GM12875 (cell line): ENCODE data around the gene HOXC4.
"Not testable (repeated sequence)": the region's sequence is repeated elsewhere in the genome, so short reads cannot be mapped to it uniquely, and the experiment has no call there.

Source experiments
- H3K4me3 ChIP-seq: one replicate; pipeline ENCODE4 v1.5.1; 2011; ENCODE audit warnings: low read depth, low read length, control low read depth
- TF ChIP-seq, protein P1 (sequence below): IDR thresholded peaks from 2 replicates; pipeline ENCODE4 v1.5.1; 2011; ENCODE audit warnings: low read depth, mild to moderate bottlenecking, control low read depth, inconsistent platforms, low read length, moderate library complexity, borderline replicate concordance; ENCODE audit not compliant: insufficient read depth

Gene HOXC4

DNA sequence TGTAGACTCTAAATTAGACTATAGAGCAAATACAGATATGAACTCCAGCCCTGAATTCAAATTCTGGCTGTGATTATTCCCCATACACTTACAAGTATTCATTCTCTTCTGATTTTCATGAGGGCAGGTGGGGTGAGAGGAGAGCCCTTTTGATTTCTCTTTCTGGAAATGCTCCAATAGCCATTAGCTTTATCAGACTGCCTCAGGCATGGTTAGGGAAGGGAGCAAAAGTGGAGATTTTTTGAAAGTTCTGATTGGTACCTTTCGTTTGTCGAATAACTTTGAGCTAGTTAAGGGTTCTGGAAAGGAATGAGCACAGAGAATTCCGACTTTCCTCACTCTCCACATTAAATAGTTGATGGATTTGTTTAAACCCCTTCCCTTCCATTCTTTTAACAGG is 13.0 kb upstream of the HOXC4 start:
- H3K4me3 ChIP-seq: no peak overlapping the region
- TF ChIP-seq, protein P1, sequence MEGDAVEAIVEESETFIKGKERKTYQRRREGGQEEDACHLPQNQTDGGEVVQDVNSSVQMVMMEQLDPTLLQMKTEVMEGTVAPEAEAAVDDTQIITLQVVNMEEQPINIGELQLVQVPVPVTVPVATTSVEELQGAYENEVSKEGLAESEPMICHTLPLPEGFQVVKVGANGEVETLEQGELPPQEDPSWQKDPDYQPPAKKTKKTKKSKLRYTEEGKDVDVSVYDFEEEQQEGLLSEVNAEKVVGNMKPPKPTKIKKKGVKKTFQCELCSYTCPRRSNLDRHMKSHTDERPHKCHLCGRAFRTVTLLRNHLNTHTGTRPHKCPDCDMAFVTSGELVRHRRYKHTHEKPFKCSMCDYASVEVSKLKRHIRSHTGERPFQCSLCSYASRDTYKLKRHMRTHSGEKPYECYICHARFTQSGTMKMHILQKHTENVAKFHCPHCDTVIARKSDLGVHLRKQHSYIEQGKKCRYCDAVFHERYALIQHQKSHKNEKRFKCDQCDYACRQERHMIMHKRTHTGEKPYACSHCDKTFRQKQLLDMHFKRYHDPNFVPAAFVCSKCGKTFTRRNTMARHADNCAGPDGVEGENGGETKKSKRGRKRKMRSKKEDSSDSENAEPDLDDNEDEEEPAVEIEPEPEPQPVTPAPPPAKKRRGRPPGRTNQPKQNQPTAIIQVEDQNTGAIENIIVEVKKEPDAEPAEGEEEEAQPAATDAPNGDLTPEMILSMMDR: no peak

DNA sequence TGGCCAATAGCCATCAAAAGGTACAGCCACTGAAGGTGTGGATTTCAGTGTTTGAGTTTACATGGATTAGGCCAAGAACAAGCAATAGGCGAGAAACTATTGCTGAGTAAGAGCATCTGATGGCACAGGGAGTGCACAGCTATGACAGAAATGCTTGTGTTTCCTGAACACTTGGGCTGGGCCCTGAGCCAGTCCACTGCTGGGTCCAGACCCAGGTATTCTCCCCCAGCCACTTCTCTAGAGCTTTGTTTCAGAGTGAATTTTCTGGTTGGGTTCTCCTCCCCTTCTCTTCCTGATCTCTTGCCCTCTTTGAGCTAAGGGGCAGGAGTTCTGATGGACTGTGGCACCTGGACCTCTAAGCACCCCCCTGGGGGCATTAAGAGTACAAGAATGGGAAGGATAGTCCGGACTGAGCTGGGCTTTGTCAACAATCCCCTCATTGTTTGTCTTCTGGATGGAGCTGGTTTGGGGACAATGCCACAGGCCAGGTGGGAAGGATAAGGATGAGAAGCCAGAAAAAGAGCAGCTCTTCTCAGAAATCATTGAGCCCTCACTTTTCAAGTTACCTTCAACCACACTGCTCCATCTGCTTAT is 12.4 kb upstream of the HOXC4 start:
- no peak overlapping the region for H3K4me3 ChIP-seq
- TF ChIP-seq, protein P1: no peak

DNA sequence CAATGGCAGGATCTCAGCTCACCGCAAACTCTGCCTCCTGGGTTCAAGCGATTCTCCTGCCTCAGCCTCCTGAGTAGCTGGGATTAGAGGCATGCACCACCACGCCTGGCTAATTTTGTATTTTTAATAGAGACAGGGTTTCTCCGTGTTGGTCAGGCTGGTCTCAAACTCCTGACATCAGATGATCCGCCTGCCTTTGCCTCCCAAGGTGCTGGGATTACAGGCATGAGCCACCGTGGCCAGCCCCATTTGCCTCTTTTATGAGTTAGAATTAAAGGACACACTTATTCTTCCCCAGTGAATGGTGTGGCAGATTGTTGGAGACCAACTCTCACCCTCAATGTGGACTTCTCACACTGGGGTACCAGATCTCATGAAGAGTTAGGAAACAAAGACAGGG is 11.6 kb upstream of the HOXC4 start:
- not testable (repeated sequence) for H3K4me3 ChIP-seq

DNA sequence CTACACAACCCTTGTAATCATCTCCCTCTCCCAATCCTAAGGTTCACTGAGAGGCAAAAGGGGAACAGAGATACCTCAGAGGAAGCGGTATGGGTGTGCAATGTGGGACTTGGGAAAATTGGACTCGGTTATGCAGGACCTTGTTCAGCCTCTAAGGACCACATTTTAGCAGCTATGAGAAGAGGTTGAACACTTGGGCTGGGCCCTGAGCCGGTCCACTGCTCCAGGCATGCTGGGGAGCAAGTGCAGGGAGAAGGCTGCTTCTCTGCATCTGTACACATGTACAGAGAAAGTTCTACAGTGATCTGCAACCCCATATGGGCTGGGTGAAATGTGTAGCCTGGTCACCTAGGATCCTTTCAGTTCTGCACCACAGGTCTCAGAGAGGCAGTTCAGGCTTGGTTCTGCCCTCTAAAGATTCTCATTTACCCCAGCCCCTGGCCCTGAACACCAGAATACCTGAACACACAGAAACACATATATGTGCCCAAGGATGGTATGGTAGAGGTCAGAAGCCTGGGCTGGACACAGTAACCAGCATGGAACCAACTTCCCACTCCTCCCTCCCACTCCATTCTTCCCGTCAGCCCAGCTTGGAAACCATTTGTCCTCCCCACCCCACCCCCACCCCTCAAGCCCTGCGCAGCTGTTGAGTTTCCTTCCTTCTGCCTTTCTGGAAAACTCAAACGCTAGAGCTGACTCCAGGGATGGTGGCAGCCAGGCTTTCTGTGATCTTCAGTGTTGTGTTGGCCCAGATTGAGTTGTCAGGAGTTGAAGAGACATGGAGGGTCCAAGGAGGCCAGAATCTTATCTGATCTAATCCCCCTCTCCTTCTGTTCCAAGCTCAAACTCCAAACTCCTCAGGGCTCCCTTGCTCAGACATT is 10.4 kb upstream of the HOXC4 start:
- TF ChIP-seq, protein P1: no peak
- H3K4me3 ChIP-seq: no peak overlapping the region

DNA sequence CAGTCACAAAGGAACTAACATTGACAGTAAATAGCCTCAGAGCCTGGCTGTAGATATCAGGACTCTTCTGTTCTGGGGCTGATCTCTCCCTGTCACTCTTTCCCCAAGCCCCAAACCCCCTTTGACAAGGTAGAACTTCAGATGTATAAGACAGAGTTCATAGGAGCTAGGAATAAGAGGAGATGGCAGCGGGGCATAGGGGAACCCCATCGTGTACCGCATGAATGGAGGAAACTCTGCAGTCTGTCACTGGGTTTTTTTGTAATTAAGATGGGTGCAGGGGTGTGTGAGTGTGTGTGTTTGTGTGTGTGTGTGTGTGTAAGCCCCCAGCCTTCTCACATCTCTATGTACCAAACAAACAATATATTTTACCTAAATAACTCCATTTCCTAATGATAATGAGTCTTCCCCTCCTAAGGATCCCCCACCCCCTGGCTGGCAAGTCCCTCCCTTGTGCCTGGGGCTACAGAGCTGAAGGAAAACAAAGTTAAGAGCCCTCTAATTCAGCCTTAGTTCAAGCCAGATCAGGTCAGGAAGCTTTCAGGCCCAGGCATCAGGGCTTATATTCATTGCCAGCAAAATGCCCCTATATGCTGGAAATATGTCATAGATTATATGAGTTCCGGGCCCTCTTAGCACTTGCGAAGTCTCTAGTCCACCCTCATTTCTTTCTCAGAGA is 9.1 kb upstream of the HOXC4 start:
- TF ChIP-seq, protein P1: no peak

DNA sequence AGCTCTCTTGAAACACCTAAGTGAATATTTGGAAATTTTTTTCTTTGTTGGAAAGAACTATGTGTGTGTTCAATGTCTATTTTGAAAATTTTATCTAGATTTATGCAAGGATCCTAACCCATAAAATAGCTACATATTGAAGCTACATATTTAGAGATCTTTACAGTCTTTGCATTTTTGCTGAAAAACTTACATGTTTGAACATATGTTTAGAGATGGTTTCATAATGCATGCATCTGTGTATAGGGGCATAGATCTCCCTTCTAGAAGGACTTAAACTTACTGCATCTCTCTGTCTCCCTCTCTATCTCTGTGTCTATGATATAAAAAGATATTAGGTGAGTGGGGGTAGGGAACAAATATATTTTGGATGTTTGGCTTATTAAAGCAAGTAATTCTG is 8.2 kb upstream of the HOXC4 start:
- H3K4me3 ChIP-seq: no peak overlapping the region
- TF ChIP-seq, protein P1: no peak

More for the DNA sequence above, 9.1 kb upstream of the HOXC4 start:
- no peak overlapping the region for H3K4me3 ChIP-seq

DNA sequence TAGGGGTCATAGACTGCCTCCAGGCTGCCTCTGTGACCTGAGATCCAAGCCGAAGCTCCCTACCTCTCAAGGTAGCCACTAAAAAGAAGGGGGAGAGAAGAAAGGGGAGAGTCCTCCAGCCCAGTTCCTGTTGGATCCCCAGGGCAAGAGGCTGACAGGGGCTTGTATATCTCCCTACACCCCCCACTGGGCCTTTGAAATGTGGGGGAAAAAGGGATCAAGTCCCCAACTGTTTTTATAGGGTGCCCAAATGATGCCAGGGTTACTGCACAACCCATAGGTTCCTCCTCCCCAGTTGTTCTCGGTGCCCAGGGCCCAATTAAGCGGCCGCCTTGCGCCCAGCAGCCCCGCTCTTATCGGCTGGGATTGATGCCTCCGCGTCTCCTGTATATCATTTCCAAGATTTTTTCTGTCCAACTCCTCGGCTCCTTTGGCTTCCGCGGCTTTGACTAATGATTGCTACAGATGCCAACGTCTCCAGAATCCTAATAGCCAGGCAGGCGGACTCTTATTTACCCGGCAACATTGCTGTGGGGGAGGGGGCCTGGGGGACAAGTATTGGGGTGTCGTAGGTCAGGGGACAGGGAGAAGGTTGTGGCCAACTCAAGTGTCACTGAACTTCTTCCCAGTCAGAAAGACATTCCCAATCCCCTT is 7.6 kb upstream of the HOXC4 start:
- H3K4me3 ChIP-seq: no peak overlapping the region
- TF ChIP-seq, protein P1: no peak
